Measurements from ENCODE around the gene MRFAP1.

DNA sequence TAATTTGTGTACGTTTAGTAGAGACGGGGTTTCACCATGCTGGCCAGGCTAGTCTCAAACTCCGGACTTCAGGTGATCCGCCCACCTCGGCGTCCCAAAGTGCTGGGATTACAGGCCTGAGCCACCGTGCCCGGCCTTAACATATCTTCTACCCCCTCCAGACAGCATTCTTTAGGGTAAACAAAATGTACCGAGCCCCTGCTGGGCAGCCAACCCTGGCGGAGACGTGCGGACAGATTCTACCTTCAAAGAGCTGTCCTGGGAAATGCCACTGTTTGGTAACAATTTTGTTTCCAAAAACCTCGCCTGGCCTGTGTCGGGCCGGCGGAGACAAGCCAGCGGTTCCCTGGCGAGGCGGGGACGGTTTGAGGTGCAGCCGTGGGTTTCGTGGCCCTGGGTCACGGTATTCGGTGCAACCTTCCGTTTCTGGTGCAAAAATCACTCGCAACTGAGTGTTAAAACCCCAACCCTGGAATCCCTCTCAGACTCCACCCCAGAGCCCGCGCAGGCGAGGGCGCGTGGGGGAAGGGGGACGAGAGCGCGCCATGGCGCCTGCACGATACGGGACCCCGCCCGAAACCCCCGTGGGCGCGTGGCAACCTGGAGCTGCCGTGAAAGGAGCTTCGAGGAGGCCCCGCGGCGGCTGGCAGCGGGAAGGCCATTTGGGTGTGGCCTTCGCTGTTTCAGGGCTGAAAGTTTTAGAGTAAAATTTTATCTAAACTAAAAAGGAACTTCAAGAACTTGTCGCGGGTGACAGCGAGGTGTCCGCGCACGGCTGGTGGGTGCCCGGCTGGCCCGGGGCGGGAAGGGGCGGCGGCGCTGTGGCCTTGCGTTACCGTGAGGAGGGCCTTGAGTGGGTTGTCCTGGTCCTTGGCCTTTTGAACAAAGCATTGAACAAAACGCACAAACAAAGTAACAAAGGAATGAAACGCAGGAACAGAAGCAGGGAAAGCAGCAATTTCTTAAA is 17.0 kb downstream of the MRFAP1 start:
- no peak for TF ChIP-seq POLR2A (IDR thresholded peaks at IDR 0.05; ENCODE audit: low read depth, low read length)
- no peak for TF ChIP-seq TAF1 (IDR thresholded peaks at IDR 0.05; ENCODE audit: borderline replicate concordance, low read depth, low read length)
